Transverse colon (tissue), 4 donors: ENCODE data around the gene CAMTA1. TPM values are rescaled to one million over a fixed set of nuclear protein-coding genes. Genes with fewer than 3 reads are reported as not detected.

Source experiments
- DNase-seq: peaks from one replicate; pipeline ENCODE4 v3.0.0-alpha.2; 2019
- H3K27ac ChIP-seq, 4 donors: fragments of 200-600 bp; sonication (generic); 2 replicates each; pipeline ENCODE4 v1.5.1; 2016 to 2018; ENCODE audit warnings: inconsistent platforms in 4 of 4
- H3K27me3 ChIP-seq: fragments of 200-600 bp; sonication (generic); 2 replicates; pipeline ENCODE4 v1.5.1; 2017; ENCODE audit warnings: inconsistent platforms
- H3K36me3 ChIP-seq, 4 donors: fragments of 200-600 bp; sonication (generic); 2 replicates each; pipeline ENCODE4 v1.5.1; 2017 to 2019; ENCODE audit warnings: inconsistent platforms in 4 of 4
- H3K4me1 ChIP-seq, 4 donors: fragments of 200-600 bp; sonication (generic); 2 replicates each; pipeline ENCODE4 v1.5.1; 2017 to 2020; ENCODE audit warnings: inconsistent platforms in 4 of 4
- H3K4me3 ChIP-seq, 4 donors: fragments of 200-600 bp; sonication (generic); 1 replicate in 1 of 4; 2 replicates in 3 of 4; pipeline versions ENCODE4 v1.5.1 to v1.6.1; 2017 to 2019; ENCODE audit warnings: inconsistent platforms in 4 of 4
- H3K9me3 ChIP-seq, 2 donors: fragments of 200-600 bp; sonication (generic); 2 replicates each; pipeline ENCODE4 v1.5.1; 2017 to 2019; ENCODE audit warnings: inconsistent platforms in 2 of 2
- CTCF ChIP-seq, 5 experiments: fragments of 200-600 bp in 3 of 5; fragments of 450-650 bp in 2 of 5; sonication (generic) in 3 of 5; IDR thresholded peaks; 1 replicate in 2 of 5; 2 replicates in 3 of 5; pipeline ENCODE4 v1.5.1; 2016 to 2017; ENCODE audit warnings: antibody characterized with exemption in 5 of 5, inconsistent platforms in 3 of 5, mild to moderate bottlenecking in 2 of 5, moderate library complexity in 1 of 5
- EP300 ChIP-seq: sonication (generic); formaldehyde crosslinking; IDR thresholded peaks from one replicate; pipeline ENCODE4 v1.6.1; 2017; ENCODE audit warnings: antibody characterized with exemption, low read depth
- POLR2A ChIP-seq: fragments of 450-650 bp; IDR thresholded peaks from one replicate; pipeline ENCODE4 v1.6.1; 2016; ENCODE audit warnings: antibody characterized with exemption, mild to moderate bottlenecking, moderate library complexity
- POLR2AphosphoS5 ChIP-seq, 3 donors: sonication (generic); formaldehyde crosslinking; IDR thresholded peaks; one replicate each; pipeline ENCODE4 v1.6.1; 2016; ENCODE audit warnings: antibody characterized with exemption in 3 of 3
- WGBS, 2 donors: methylation state at CpG; one replicate each; pipeline ENCODE4 v1.1.5; 2018; ENCODE audit warnings: low coverage in 1 of 2; 5-methylcytosine and 5-hydroxymethylcytosine counted together
- in situ Hi-C, 4 donors: fragments of 200-750 bp; cut with MboI; loops; one replicate each; pipeline versions ENCODE4 v1.15.0 to v1.15.1; 2017; ENCODE audit warnings: low sequenced_read_pairs in 3 of 4, low pct_ligation_motif_present in 1 of 4, low pct_unique_long_range_greater_than_20kb in 1 of 4
- intact Hi-C: fragments of 100-400 bp; cut with DNase I; formaldehyde crosslinking; loops from one replicate; pipeline ENCODE4 v1.15.1; 2023; ENCODE audit warnings: low total_unique reads
- total RNA-seq, 4 donors: library from RNA; depleted of rRNA; stranded (reverse); fragments of >200 nt; gene quantifications; one replicate each; pipeline ENCODE4 v1.1.0, GENCODE V29; 2016

CAMTA1 gene
- total RNA-seq, 4 donors from 2014 or later, result 93.8 to 268 (median 130) TPM

DNA sequence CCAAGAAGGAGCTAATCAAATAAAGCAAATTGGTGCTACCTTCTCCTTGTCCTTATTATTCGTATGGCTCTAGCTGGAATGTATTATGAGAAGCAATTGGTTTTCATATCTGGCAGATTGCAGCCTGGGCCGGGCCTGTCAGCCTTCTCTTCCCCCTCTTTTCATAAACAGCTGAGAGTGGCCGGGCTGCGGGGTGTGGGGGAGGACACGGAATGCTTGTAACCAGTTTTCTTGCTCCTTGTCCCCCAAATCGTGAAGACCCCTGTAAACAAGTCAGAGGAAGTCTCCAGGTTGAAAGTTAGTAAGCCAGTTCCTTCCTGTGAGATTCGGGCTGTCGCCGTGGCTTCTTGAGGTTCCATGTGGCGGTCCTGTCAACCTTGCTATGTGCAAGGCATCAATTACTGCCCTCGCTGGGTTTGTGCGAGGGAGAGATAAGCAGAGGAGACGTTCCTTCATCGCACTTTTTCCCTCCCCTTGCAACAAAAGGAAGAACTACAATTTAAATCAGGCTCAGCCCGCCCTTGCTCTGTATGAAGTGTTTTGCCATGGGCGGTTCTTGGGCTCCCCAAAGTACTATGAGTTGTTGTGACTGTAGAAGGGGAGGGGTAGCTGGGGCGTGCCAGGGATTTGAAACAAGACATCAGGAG lies 450.7 kb downstream of the CAMTA1 start:
- H3K36me3 ChIP-seq, result no peaks in the 10 kb centered on the region
- intact Hi-C loops (no loop called here), in situ Hi-C loops (no loop called here)
- H3K4me1 ChIP-seq, result no peaks in the 10 kb centered on the region
- WGBS, 2 donors, result 58% methylated on average over 17 of the region's 17 CpGs; no CpG with 5 or more reads in 1 of the 2 donors
- H3K27ac ChIP-seq, result no peak overlapping the region
- no peak for DNase-seq
- TF ChIP-seq POLR2A (no peak), EP300 (no peak), CTCF (IDR thresholded peaks at IDR 0.05) (no peak), POLR2AphosphoS5 (IDR thresholded peaks at IDR 0.05) (no peak)
- H3K9me3 ChIP-seq, result no peaks in the 10 kb centered on the region
- H3K27me3 ChIP-seq, result no peaks in the 10 kb centered on the region
- no peak overlapping the region for H3K4me3 ChIP-seq

- DNase-seq, result no peak
- intact Hi-C loops, result no loop called here
- no peaks in the 10 kb centered on the region for H3K27me3 ChIP-seq
- no peaks in the 10 kb centered on the region for H3K4me1 ChIP-seq
- in situ Hi-C loops, result no loop called here
- H3K9me3 ChIP-seq, result no peaks in the 10 kb centered on the region
- H3K27ac ChIP-seq, result no peak overlapping the region
- H3K36me3 ChIP-seq, result no peaks in the 10 kb centered on the region
- WGBS, 2 donors, result 90 to 100% methylated on average over 1 to 6 of the region's 6 CpGs
- H3K4me3 ChIP-seq, result no peak overlapping the region
- TF ChIP-seq CTCF (IDR thresholded peaks at IDR 0.05) (no peak), POLR2AphosphoS5 (IDR thresholded peaks at IDR 0.05) (no peak), EP300 (no peak), POLR2A (no peak)
These were observed 451.7 kb downstream of the CAMTA1 start for GRCh38 chr1:7236844-7237515.

GRCh38 chr1:7247158-7247557 lies 461.9 kb downstream of the CAMTA1 start:
- Histone ChIP-seq H3K4me1 (no peaks in the 10 kb centered on the region), H3K4me3 (no peak overlapping the region), H3K27ac (no peak overlapping the region), H3K9me3 (no peaks in the 10 kb centered on the region), H3K36me3 (no peaks in the 10 kb centered on the region), H3K27me3 (no peaks in the 10 kb centered on the region)
- TF ChIP-seq CTCF (IDR thresholded peaks at IDR 0.05) (no peak), POLR2A (no peak), EP300 (no peak), POLR2AphosphoS5 (IDR thresholded peaks at IDR 0.05) (no peak)
- in situ Hi-C loops (no loop called here), intact Hi-C loops (no loop called here)
- WGBS, 2 donors, result 91% methylated on average over 6 of the region's 6 CpGs; no CpG with 5 or more reads in 1 of the 2 donors
- no peak for DNase-seq

GRCh38 chr1:7247791-7248548 lies 462.7 kb downstream of the CAMTA1 start:
- H3K36me3 ChIP-seq, result no peaks in the 10 kb centered on the region
- intact Hi-C loops, result no loop called here
- TF ChIP-seq CTCF (IDR thresholded peaks at IDR 0.05) (no peak), POLR2AphosphoS5 (IDR thresholded peaks at IDR 0.05) (no peak)
- DNase-seq, result no peak
- H3K4me3 ChIP-seq, result no peak overlapping the region
- no peaks in the 10 kb centered on the region for H3K9me3 ChIP-seq
- no peaks in the 10 kb centered on the region for H3K4me1 ChIP-seq
- in situ Hi-C loops, result no loop called here
- WGBS, 2 donors, result 69 to 78% methylated on average over 4 to 22 of the region's 22 CpGs
- H3K27me3 ChIP-seq, result no peaks in the 10 kb centered on the region
- no peak overlapping the region for H3K27ac ChIP-seq
